ENCODE measurements around the gene SUGP1.

SUGP1 gene

DNA sequence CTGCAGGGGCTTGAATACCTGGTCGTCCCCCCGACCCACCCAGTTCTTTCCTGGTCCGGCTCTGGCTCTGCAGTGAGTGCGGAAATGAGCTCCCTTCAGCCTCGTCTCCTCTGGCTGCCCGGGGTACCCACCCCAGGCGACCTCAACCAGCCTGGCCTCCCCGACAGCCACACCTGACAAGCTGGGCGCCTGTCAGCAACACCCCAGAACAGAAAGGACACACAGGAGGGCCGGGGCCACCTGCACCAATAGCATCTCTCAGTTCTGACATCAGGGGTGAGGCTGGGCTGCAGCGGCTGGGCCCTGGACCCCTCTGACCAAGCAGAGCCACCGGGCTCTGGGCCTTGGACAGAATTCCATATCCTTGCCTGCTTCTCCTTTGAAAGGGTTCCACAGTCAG is 19.7 kb downstream of the SUGP1 start:
- DNase-seq: no peak

- DNase-seq: no peak
Measured at GRCh38 chr19:19297759-19298158, 22.6 kb downstream of the SUGP1 start.

- no peak for DNase-seq
Measured at GRCh38 chr19:19296953-19297689, 23.2 kb downstream of the SUGP1 start.

DNA sequence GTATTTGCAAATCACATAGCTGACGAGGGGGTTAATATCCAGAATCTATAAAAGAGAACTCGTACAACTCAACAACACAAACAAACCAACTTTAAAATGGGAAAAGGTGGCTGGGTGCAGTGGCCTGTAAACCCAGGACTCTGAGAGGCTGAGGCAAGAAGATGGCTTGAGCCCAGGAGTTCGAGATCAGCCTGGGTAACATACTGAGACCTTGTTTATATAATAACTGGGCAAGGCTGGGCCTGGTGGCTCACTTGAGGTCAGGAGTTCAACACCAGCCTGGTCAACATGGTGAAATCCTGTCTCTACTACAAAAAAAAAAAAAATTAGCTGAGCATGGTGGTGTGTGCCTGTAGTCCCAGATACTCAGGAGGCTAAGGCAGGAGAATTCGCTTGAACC is 25.4 kb downstream of the SUGP1 start:
- DNase-seq: no peak

DNA sequence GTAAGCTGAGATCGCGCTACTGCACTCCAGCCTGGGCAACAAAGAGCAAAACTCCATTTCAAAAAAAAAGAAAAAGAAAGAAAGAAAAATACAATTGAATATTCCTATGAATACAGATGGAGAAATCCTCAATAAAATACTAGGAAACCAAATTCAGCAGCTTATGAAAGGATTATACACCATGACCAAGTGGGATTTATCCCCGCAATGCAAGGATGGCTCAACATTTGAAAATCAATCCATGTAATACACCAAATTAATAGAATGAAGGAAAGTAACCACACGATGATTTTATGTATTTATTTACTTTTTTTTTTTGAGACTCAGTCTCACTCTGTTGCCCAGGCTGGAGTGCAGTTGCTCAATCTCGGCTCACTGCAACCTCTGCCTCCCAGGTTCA is 27.7 kb downstream of the SUGP1 start:
- no peak for DNase-seq

GRCh38 chr19:19285686-19286085 is 34.6 kb downstream of the SUGP1 start:
- no peak for DNase-seq

GRCh38 chr19:19280561-19280960 is 39.7 kb downstream of the SUGP1 start:
- no peak for DNase-seq

GRCh38 chr19:19279853-19280252 is 40.5 kb downstream of the SUGP1 start:
- DNase-seq: no peak

- DNase-seq: no peak
Measured at GRCh38 chr19:19279062-19279612, 41.2 kb downstream of the SUGP1 start.

DNA sequence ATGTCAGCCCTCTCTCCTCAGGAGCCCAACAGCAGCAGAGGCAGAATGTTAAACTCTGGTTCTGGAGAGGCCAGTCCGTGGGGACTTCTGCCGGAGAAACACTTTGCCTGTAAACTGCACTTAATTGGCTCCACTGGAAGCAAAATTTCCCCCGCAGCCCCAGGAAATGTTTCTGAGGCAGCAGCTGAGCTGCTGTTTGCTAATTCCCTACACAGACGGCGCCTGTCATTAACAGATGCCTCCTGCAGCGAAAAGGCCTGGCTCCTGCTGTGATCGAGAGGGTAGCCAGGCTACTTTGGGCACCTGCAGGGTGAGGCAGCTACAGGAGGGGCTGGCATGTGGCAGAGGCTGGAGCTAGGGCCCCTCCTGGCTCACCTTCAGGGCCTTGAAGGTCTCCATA is 42.0 kb downstream of the SUGP1 start:
- no peak for DNase-seq

DNA sequence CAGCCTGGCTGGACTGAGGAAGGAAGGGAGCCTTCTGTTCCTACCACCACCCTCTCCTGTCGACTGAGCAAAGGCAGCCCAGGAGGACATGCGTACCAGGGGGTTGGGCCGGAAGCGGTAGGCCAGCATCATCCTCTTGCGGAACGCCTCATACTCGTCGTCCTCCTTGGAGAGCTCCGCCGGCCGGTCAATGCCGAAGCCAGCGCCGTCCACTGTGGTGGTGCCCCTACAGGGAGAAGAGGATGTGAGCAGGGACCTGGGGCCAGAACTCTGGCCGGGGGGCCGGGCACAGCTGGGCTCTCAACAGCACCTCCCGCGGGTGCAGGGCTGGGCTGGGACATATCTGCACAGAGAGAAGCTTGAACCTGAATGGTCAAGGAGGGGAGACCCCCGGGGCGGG is 43.5 kb downstream of the SUGP1 start:
- no peak for DNase-seq

GRCh38 chr19:19276386-19276785 is 43.9 kb downstream of the SUGP1 start:
- DNase-seq: no peak

- DNase-seq: no peak
Measured at GRCh38 chr19:19274716-19275565, 45.4 kb downstream of the SUGP1 start.

DNA sequence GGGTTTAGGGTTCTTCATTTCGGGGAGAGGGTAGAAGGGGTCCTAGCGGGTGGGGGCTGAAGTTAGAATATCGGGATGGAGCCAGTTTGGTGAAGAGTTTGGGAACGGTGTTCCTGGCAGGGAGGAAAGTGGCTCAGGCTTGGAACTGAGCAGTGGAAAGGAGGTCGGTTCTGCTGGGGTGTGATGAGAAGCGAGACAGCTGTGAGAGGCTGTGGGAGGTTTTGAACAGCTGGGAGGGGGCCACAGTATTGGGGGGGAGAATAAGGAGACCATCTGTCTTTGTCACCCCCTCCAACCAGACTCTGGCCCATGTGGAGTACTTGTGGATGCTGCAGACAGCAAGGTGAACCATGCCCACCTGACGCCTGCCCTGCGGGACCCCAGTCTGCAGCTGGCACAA is 46.2 kb downstream of the SUGP1 start:
- DNase-seq: no peak

- DNase-seq: no peak
Measured at GRCh38 chr19:19271828-19272599, 48.3 kb downstream of the SUGP1 start.

- DNase-seq: no peak
Measured at GRCh38 chr19:19270749-19271571, 49.3 kb downstream of the SUGP1 start.

GRCh38 chr19:19269952-19270694 is 50.2 kb downstream of the SUGP1 start:
- no peak for DNase-seq

DNA sequence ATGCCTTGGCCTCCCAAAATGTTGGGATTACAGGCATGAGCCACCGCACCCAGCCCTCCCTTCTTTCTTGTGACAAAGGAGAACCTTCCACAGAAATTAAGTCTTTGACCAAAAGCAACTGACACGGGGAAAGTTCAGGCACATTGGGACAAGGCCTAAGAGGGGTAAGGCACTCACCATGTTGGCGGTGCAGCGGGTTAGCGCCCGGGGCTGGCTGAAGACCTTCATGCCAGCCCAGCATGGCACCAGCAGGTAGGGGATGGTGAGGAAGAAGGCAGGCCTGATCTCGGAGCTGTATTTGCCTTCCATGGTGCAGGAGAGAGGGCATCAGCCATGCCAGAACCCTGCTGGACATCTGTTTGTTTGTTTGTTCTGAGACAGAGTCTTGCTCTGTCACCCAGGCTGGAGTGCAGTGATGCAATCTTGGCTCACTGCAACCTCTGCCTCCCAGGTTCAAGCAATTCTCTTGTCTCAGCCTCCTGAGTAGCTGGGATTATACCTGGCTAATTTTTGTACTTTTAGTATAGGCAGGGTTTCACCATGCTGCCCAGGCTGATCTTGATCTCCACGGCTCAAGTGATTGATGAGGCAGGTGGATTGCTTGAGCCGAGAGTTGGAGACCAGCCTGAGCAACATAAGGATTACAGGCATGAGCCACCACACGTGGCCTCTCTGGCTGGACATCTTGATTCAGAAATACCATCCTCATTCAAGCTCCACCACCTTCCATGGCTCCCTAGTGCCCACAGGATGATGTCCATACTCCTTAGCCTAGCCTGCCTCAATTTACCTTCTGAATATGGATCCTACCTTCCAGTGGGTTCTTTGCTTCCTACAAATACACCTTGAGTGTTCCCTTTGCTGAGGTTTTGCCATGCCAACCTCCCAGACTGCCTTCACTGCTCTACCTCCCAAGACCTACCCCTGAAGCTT is 51.6 kb downstream of the SUGP1 start:
- DNase-seq: no peak

DNA sequence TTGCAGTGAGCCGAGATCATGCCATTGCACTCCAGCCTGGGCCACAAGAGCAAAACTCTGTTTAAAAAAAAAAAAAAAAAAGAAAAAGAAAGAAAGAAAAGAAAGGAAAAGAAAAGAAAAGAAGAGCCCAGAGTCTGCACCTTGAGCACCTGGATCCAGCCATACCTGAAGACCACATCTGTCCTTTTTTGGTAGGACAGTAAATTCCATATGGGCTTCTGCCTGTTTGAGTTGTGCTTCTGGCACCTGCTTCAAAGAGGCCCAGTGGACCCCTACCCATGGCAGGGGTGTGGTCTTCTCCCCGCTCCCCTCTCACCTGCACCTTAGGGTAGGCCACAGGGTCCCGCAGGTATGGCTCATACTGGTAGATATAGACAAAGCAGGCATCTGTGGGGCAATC is 53.0 kb downstream of the SUGP1 start:
- no peak for DNase-seq

DNA sequence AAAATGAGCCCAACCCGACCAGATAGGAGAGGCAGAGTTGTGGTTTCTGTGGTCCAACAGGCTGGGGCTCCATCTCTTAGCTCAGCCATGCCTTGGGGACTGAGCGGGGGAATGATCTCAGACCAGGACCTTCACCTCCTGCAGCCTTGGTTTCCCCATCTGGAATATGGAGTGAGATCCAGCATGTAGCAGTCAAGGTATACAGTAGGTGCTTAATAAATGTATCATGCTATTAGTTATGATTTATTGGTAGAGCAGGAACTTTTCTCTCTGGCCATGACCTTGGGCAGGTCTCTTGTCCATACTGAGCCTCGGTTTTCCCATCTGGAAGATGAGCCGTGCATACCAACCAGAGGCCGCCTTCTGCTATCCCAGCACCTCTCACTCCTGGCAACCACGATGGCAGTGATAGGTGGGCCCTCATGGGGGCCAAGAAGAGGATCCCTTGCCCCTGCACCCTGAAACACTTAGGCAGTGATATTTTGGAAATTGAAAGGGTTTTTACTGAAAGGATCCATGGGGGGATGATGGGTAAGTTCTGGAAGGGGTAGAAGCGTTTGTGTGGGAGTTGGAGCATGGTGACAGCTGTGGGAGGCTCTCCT is 56.3 kb downstream of the SUGP1 start:
- DNase-seq: no peak

All from activated CD4-positive, alpha-beta T cell treated with anti-CD3 and anti-CD28 coated beads, Interleukin-10, Interleukin-2, amounts not matched to agents 100 ng/mL and 50 ng/mL, durations not matched to agents 16 hours and 8 hours (primary cell).